ENCODE results near the gene TNFAIP1. TPM values are rescaled to one million over a fixed set of nuclear protein-coding genes. Genes with fewer than 3 reads are reported as not detected.

Gene TNFAIP1
- total RNA-seq, 1 experiment from 2014 or later: 21.3 TPM

DNA sequence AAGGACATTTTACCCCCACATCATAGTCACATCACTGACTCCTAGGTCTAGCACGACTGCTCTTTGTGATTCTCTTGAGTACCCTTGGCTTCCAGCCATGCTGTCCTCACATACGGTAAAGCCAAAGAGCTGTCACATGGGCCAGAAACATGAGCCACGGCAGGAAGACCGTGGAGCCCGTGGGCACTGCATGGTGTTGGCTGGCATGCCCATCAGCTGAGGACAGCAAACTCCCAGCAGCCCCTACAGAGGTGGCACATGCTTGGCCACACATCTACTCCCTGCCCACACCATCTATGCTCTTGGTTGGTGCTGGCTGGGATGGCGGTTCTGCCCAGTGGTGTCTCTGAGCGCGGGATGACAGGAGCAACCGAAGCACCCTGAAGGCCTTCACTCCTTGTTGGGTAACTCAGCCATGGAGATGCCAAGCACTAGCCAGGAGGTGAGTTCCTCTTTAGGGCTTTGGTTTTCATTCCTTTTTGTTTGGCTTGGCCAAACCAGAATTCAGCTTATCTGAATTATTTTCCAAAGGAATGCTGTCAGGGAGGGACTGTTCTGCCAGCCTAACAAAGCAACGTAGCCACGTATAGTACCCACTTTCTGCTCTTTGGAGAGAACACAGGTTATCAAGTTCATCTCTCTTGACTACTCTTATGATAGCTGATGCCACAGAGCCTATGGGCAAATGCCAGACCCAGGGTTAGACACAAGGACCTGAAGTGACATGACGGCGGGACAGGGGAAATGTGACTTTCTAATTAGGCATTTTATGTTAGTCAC lies 10.0 kb downstream of the TNFAIP1 start:
- DNase-seq: no peak
- no peak overlapping the region for H3K4me3 ChIP-seq (ENCODE audit: insufficient read depth, low read depth, low read length)
- H3K36me3 ChIP-seq (replicated peaks; ENCODE audit: control insufficient read depth, insufficient read depth, low read length): peaks cover 34% of the 10 kb centered on the region
- no peaks in the 10 kb centered on the region for H3K27me3 ChIP-seq (ENCODE audit: control insufficient read depth, insufficient read depth, low read length)

DNA sequence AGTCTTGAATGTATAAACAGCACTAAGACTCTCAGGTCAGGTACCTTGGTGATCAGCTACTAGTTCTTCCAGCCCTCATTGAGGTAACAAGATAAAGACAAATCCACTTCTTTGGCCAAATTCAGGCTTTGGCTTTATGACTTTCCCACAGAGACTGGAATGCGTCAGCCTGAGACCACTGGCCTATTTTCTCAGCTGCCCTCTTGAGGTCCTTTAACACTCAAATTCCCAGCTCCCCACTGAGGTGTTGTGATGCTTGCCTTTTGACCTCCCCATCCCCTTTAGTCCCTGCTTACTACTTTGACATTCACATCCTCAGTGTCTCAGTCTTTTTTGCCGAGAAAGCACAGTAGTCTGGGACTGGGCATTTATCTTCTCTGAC lies 10.6 kb downstream of the TNFAIP1 start:
- peaks cover 35% of the 10 kb centered on the region for H3K36me3 ChIP-seq (replicated peaks; ENCODE audit: control insufficient read depth, insufficient read depth, low read length)
- H3K4me3 ChIP-seq (ENCODE audit: insufficient read depth, low read depth, low read length): no peak overlapping the region
- DNase-seq: peak; percentile 64
- no peaks in the 10 kb centered on the region for H3K27me3 ChIP-seq (ENCODE audit: control insufficient read depth, insufficient read depth, low read length)

DNA sequence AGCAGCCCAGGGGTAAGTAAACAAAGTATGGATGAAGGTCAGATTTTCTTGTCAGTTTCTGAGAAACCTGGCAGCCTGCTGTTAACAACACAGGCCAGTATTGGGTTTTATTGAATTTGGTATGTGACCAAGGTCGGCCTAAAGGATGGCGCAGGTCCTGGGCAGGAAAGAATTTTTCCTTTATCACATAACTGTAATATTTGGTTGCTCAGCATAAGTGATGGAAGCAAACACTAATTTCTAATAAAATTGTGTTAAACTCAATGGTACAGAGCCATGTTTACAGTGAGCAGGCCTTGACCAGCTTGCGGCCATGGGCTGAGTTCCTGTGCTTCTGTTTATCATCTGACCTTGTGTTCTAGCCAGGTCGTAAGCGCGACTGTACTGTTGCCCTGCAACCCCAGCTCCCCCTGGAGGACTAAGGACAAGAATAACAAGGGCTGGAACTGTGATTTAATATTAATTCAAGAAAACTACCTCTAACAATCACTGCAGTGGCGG lies 11.2 kb downstream of the TNFAIP1 start:
- DNase-seq: peak; percentile 63
- no peaks in the 10 kb centered on the region for H3K27me3 ChIP-seq (ENCODE audit: control insufficient read depth, insufficient read depth, low read length)
- H3K4me3 ChIP-seq (ENCODE audit: insufficient read depth, low read depth, low read length): no peak overlapping the region
- peaks cover 33% of the 10 kb centered on the region for H3K36me3 ChIP-seq (replicated peaks; ENCODE audit: control insufficient read depth, insufficient read depth, low read length)

DNA sequence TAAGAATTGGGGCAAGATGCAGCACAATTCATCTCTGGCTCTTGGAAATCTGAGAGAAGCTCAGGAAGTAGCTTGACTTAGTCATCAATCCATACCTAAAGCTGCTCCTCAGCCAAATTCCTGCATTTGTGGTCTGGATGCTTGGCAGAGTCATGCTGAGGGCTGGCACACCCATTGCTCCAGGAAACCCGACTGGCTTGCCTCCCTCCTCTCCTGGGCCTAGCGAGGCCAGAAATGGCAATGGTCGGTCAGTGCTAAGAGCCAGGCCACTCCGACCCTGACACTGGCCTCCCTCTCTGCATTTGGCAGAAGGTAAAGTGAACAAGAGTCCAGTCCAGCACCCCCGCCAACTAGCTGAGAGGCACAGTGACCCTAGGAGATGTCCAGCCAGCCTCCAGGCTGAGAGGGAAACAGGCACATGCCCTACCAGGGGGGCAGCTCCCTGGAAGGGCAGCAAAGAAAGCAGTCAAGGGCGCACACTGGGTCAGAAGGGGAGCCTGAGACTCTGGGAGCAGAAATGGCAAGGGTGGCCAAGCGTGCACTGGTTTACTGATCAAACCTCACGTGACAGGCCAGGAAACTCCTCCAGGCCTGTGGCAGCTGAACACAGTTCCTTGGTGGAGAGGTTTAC lies 11.8 kb downstream of the TNFAIP1 start:
- H3K36me3 ChIP-seq (replicated peaks; ENCODE audit: control insufficient read depth, insufficient read depth, low read length): peaks cover 30% of the 10 kb centered on the region
- no peak for DNase-seq
- no peak overlapping the region for H3K4me3 ChIP-seq (ENCODE audit: insufficient read depth, low read depth, low read length)
- H3K27me3 ChIP-seq (ENCODE audit: control insufficient read depth, insufficient read depth, low read length): no peaks in the 10 kb centered on the region

GRCh38 chr17:28348979-28349378 lies 13.4 kb downstream of the TNFAIP1 start:
- H3K4me3 ChIP-seq (ENCODE audit: insufficient read depth, low read depth, low read length): no peak overlapping the region
- no peaks in the 10 kb centered on the region for H3K27me3 ChIP-seq (ENCODE audit: control insufficient read depth, insufficient read depth, low read length)
- peaks cover 38% of the 10 kb centered on the region for H3K36me3 ChIP-seq (replicated peaks; ENCODE audit: control insufficient read depth, insufficient read depth, low read length)
- no peak for DNase-seq

DNA sequence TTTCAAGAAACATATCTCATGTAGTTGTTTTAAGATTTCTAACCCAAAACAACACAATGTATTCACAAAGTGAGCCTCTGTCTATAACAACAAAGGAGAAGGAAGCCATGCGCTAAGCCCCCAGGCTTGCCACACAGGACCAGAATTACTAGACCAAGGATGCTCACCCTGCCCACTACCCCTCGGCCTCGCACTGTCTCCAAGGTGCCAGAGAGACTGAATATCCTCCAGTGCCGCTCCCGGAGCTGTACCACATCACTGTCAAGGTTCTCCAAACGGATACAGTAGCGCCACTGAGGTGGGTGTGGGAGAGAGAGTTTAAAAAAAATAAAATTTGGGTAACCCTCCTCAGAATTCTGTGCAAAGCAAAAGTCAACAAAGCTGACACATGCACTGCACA lies 14.7 kb downstream of the TNFAIP1 start:
- Histone ChIP-seq H3K27me3 (ENCODE audit: control insufficient read depth, insufficient read depth, low read length) (no peaks in the 10 kb centered on the region), H3K4me3 (ENCODE audit: insufficient read depth, low read depth, low read length) (no peak overlapping the region), H3K36me3 (replicated peaks; ENCODE audit: control insufficient read depth, insufficient read depth, low read length) (peaks cover 46% of the 10 kb centered on the region)
- no peak for DNase-seq

DNA sequence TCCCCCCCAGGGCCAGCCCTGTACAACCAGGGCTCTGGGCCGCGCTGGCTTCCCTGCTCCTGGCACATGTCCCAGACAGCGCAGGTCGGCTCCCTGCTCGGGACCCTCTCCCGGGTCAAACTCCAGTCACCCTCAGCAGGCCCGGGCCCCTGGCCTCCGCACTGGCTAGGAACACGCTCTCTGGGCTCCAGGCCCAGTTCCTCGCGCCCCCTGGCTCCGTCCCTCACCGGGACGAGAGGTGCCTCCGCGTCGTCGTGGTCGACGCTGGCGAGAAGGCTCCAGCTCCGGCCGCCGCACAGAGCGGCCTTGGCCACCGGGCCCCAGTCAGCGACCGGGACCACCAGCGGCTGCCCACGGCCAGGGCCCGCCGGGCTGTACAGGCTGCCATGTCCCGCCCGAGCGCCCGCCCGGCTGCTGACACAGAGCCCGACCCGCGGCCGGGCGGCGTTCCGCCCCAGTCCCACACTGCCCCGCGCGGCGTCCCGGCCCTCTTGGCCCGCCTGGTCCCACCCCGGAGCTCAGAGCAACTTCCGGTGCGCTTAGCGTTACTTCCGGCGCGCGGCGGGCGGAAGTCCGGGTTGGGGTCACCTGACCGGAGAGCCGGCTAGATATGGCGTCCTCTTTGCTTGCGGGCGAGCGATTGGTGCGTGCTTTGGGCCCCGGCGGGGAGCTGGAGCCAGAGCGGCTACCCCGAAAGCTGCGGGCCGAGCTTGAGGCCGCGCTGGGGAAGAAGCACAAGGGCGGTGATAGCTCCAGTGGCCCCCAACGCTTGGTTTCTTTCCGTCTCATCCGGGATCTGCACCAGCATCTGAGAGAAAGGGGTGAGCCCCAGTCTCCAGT lies 21.7 kb downstream of the TNFAIP1 start, which contains the start of gene POLDIP2:
POLDIP2 (minus strand) TSS at position 467 of the 840 bp plus-strand sequence; CDS start at position 388, 79 bp downstream.
- Histone ChIP-seq H3K27me3 (ENCODE audit: control insufficient read depth, insufficient read depth, low read length) (no peaks in the 10 kb centered on the region), H3K36me3 (replicated peaks; ENCODE audit: control insufficient read depth, insufficient read depth, low read length) (peaks cover 30% of the 10 kb centered on the region), H3K4me3 (ENCODE audit: insufficient read depth, low read depth, low read length) (peak within 1 kb of the TSS; percentile 89)
- peak; percentile 99 for DNase-seq

DNA sequence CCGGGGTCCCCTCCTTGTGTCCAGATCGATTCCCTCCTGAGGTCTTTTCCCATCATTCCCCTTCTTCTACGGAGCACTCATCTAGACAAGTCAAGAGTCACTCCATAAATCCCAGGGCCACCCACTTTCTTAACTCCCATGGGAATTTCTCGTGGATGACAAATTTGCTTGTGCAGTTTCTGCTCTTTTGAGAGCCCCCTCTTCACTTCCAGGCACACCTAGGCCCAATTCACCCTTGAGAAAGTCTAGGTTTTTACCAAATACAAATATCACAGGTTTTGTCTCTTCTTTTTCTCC lies 22.3 kb downstream of the TNFAIP1 start:
- no peaks in the 10 kb centered on the region for H3K27me3 ChIP-seq (ENCODE audit: control insufficient read depth, insufficient read depth, low read length)
- H3K36me3 ChIP-seq (replicated peaks; ENCODE audit: control insufficient read depth, insufficient read depth, low read length): peaks cover 28% of the 10 kb centered on the region
- DNase-seq: no peak
- H3K4me3 ChIP-seq (ENCODE audit: insufficient read depth, low read depth, low read length): peak overlapping the region; percentile 89

DNA sequence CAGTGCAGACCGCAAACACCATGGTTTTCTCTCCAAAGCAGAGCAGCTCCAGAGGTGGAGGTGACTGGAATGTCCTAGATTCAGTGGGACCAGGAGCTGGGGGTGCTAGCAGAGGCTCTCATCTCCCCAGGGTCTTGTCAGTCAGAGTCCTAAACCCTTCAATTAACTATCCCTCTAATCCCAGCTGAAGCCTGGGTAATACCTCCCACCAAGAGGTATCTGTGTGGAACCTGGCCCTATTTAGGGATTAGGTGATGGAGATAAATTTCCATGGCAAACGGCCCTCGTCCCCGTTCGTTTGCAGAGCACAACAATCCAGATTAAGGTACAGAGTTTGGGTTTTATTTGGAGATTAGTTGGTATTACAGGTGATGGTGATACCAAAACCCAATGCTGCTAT lies 27.6 kb downstream of the TNFAIP1 start:
- Histone ChIP-seq H3K27me3 (ENCODE audit: control insufficient read depth, insufficient read depth, low read length) (no peaks in the 10 kb centered on the region), H3K36me3 (replicated peaks; ENCODE audit: control insufficient read depth, insufficient read depth, low read length) (peaks cover 8% of the 10 kb centered on the region), H3K4me3 (ENCODE audit: insufficient read depth, low read depth, low read length) (no peak overlapping the region)
- DNase-seq: no peak

GRCh38 chr17:28363776-28364650 lies 28.5 kb downstream of the TNFAIP1 start:
- Histone ChIP-seq H3K36me3 (replicated peaks; ENCODE audit: control insufficient read depth, insufficient read depth, low read length) (peaks cover 8% of the 10 kb centered on the region), H3K4me3 (ENCODE audit: insufficient read depth, low read depth, low read length) (no peak overlapping the region), H3K27me3 (ENCODE audit: control insufficient read depth, insufficient read depth, low read length) (no peaks in the 10 kb centered on the region)
- no peak for DNase-seq

- H3K4me3 ChIP-seq (ENCODE audit: insufficient read depth, low read depth, low read length): no peak within 1 kb of the TSS
Observed at GRCh38 chr17:28364665-28365363, 29.3 kb downstream of the TNFAIP1 start, which contains the start of gene SEBOX. SEBOX (minus strand) TSS chr17:28365199; CDS start chr17:28365151, 48 bp downstream.

GRCh38 chr17:28365487-28365886 lies 29.9 kb downstream of the TNFAIP1 start:
- Histone ChIP-seq H3K36me3 (replicated peaks; ENCODE audit: control insufficient read depth, insufficient read depth, low read length) (peaks cover 1% of the 10 kb centered on the region), H3K4me3 (ENCODE audit: insufficient read depth, low read depth, low read length) (no peak overlapping the region), H3K27me3 (ENCODE audit: control insufficient read depth, insufficient read depth, low read length) (no peaks in the 10 kb centered on the region)
- DNase-seq: no peak

More at GRCh38 chr17:28364665-28365363, 29.3 kb downstream of the TNFAIP1 start, which contains the start of gene SEBOX:
- Histone ChIP-seq H3K36me3 (replicated peaks; ENCODE audit: control insufficient read depth, insufficient read depth, low read length) (peaks cover 4% of the 10 kb centered on the region), H3K27me3 (ENCODE audit: control insufficient read depth, insufficient read depth, low read length) (no peaks in the 10 kb centered on the region)
- DNase-seq: no peak

- H3K27me3 ChIP-seq (ENCODE audit: control insufficient read depth, insufficient read depth, low read length): peaks cover under 1% of the 10 kb centered on the region; the same call in 1 of the 2 replicates
- H3K36me3 ChIP-seq (replicated peaks; ENCODE audit: control insufficient read depth, insufficient read depth, low read length): no peaks in the 10 kb centered on the region
- H3K4me3 ChIP-seq (ENCODE audit: insufficient read depth, low read depth, low read length): no peak overlapping the region
- DNase-seq: peak; percentile 70
Observed at GRCh38 chr17:28366605-28367004, 31.0 kb downstream of the TNFAIP1 start.
